HCT116 (cell line): ENCODE results near the gene PTDSS2. TPM values are rescaled to one million over a fixed set of nuclear protein-coding genes. Genes with fewer than 3 reads are reported as not detected.

ENCODE experiments used
- ATAC-seq: fragments of 200-7000 bp; cut with Tn5 transposase; 2 replicates; pipeline ENCODE4 v1.9.1; 2020; ENCODE audit warnings: mild to moderate bottlenecking, moderate library complexity
- BruUV-seq: library from RNA; stranded (reverse); fragments of 400-500 nt; replicated peaks from 2 replicates; lab custom pipeline; 2021; lab: Mats Ljungman, UMichigan
- CTCF ChIA-PET: fragments of 300-600 bp; sonication (Branson Sonifier 250); formaldehyde crosslinking; loops from one replicate; lab custom pipeline; 2021; ENCODE audit warnings: antibody characterized with exemption; lab: Charles Lee
- POLR2A ChIA-PET: fragments of 300-600, 350-600 bp; sonication (Branson Sonifier 250); formaldehyde crosslinking; loops from one replicate; lab custom pipeline; 2021; ENCODE audit warnings: antibody characterized with exemption; lab: Charles Lee
- RAD21 ChIA-PET, 2 experiments: fragments of 300-600 bp; sonication (Branson Sonifier 250); formaldehyde crosslinking; loops; one replicate each; lab custom pipeline; 2023; ENCODE audit warnings: low total read pairs in 2 of 2; ENCODE audit not compliant: uncharacterized antibody in 2 of 2, unreplicated experiment in 2 of 2, low non-redundant PET in 1 of 2; lab: Charles Lee
- DNase-seq: peaks from one replicate; pipeline ENCODE4 v3.0.0-alpha.2; 2010; ENCODE audit warnings: low read depth, low spot score
- H2AFZ ChIP-seq: fragments of 200-600 bp; shearing (Covaris generic), sonication (generic); 2 replicates; pipeline ENCODE4 v1.6.1; 2017; ENCODE audit warnings: low read depth, mixed run types, mixed read lengths, antibody characterized with exemption, low read length; ENCODE audit not compliant: poor library complexity, severe bottlenecking
- H3K27ac ChIP-seq: 2 replicates; pipeline ENCODE4 v1.5.1; 2012; ENCODE audit warnings: low read depth, low read length
- H3K27me3 ChIP-seq: fragments of 200-600 bp; sonication (generic); 2 replicates; pipeline ENCODE4 v1.6.1; 2016; ENCODE audit warnings: mixed run types, low read length, mixed read lengths; ENCODE audit not compliant: insufficient read depth
- H3K36me3 ChIP-seq, 2 experiments: fragments of 200-500 bp in 1 of 2; fragments of 200-600 bp in 1 of 2; sonication (Bioruptor generic) in 1 of 2; sonication (generic) in 1 of 2; 2 replicates each; pipeline versions ENCODE4 v1.5.1 to v1.6.1; 2014 to 2016; ENCODE audit warnings: low read length in 2 of 2, inconsistent platforms in 1 of 2, mixed read lengths in 1 of 2, mixed run types in 1 of 2; ENCODE audit not compliant: insufficient read depth in 2 of 2, control insufficient read depth in 1 of 2
- H3K4me1 ChIP-seq, 2 experiments: fragments of 200-600 bp in 1 of 2; sonication (generic) in 1 of 2; 2 replicates each; pipeline versions ENCODE4 v1.5.1 to v1.6.1; 2012 to 2017; ENCODE audit warnings: low read length in 2 of 2, inconsistent platforms in 1 of 2, mild to moderate bottlenecking in 1 of 2, mixed read lengths in 1 of 2, mixed run types in 1 of 2, moderate library complexity in 1 of 2; ENCODE audit not compliant: insufficient read depth in 2 of 2, control insufficient read depth in 1 of 2
- H3K4me2 ChIP-seq: fragments of 200-600 bp; sonication (generic); 2 replicates; pipeline ENCODE4 v1.6.1; 2017; ENCODE audit warnings: mixed run types, low read length, mixed read lengths
- H3K4me3 ChIP-seq, 2 experiments: fragments of 200-600 bp in 1 of 2; sonication (generic) in 1 of 2; replicated peaks in 1 of 2; 2 replicates each; pipeline ENCODE4 v1.5.1; 2011 to 2016; ENCODE audit warnings: low read length in 2 of 2, control low read depth in 1 of 2, low read depth in 1 of 2, mild to moderate bottlenecking in 1 of 2, mixed read lengths in 1 of 2, mixed run types in 1 of 2
- H3K79me2 ChIP-seq: fragments of 200-600 bp; sonication (generic); 2 replicates; pipeline ENCODE4 v1.6.1; 2017; ENCODE audit warnings: mild to moderate bottlenecking, mixed run types, low read length, moderate library complexity, mixed read lengths; ENCODE audit not compliant: insufficient read depth
- H3K9ac ChIP-seq: fragments of 200-600 bp; sonication (generic); 2 replicates; pipeline ENCODE4 v1.6.1; 2016; ENCODE audit warnings: low read length, mixed read lengths
- H3K9me2 ChIP-seq: fragments of 200-600 bp; sonication (generic), shearing (Covaris generic); 2 replicates; pipeline ENCODE4 v1.6.1; 2017; ENCODE audit warnings: mixed run types, mild to moderate bottlenecking, moderate library complexity; ENCODE audit not compliant: insufficient read depth
- H3K9me3 ChIP-seq, 2 experiments: fragments of 200-500 bp in 1 of 2; fragments of 200-600 bp in 1 of 2; sonication (Bioruptor generic) in 1 of 2; sonication (generic) in 1 of 2; 2 replicates each; pipeline ENCODE4 v1.6.1; 2014 to 2017; ENCODE audit warnings: low read length in 2 of 2, mixed read lengths in 2 of 2, inconsistent platforms in 1 of 2, low read depth in 1 of 2, mild to moderate bottlenecking in 1 of 2, mixed run types in 1 of 2, moderate library complexity in 1 of 2; ENCODE audit not compliant: control insufficient read depth in 1 of 2, insufficient read depth in 1 of 2
- H4K20me1 ChIP-seq: fragments of 200-600 bp; sonication (generic), shearing (Covaris generic); 2 replicates; pipeline ENCODE4 v1.6.1; 2017; ENCODE audit warnings: mixed run types, mild to moderate bottlenecking, moderate library complexity; ENCODE audit not compliant: insufficient read depth
- CBX3 ChIP-seq: IDR thresholded peaks from 2 replicates; pipeline ENCODE4 v1.6.1; 2012; ENCODE audit warnings: low read depth
- CEBPB ChIP-seq: IDR thresholded peaks from 2 replicates; pipeline ENCODE4 v1.6.1; 2012; ENCODE audit warnings: low read depth
- CTCF ChIP-seq, 3 experiments: fragments of 200-600 bp in 1 of 3; sonication (generic) in 1 of 3; IDR thresholded peaks in 2 of 3; conservative IDR thresholded peaks in 1 of 3; 2 replicates each; pipeline ENCODE4 v1.5.1; 2012 to 2017; ENCODE audit warnings: low read depth in 2 of 3, low read length in 2 of 3, antibody characterized with exemption in 1 of 3, borderline replicate concordance in 1 of 3, control low read depth in 1 of 3, mild to moderate bottlenecking in 1 of 3, mixed read lengths in 1 of 3, mixed run types in 1 of 3, moderate library complexity in 1 of 3; ENCODE audit not compliant: insufficient read depth in 1 of 3
- EGR1 ChIP-seq: IDR thresholded peaks from 2 replicates; pipeline ENCODE4 v1.6.1; 2012; ENCODE audit warnings: low read depth
- ELF1 ChIP-seq: IDR thresholded peaks from 2 replicates; pipeline ENCODE4 v1.6.1; 2012; ENCODE audit warnings: low read depth, borderline replicate concordance
- EZH2 ChIP-seq: fragments of 200-600 bp; sonication (generic); IDR thresholded peaks from 2 replicates; pipeline ENCODE4 v1.6.1; 2017; ENCODE audit warnings: antibody characterized with exemption, mixed run types
- EZH2phosphoT487 ChIP-seq: fragments of 200-600 bp; IDR thresholded peaks from 2 replicates; pipeline ENCODE4 v1.6.1; 2018; ENCODE audit warnings: antibody characterized with exemption, borderline replicate concordance
- FOSL1 ChIP-seq: IDR thresholded peaks from 2 replicates; pipeline ENCODE4 v1.6.1; 2012; ENCODE audit warnings: low read depth
- JUND ChIP-seq: IDR thresholded peaks from 2 replicates; pipeline ENCODE4 v1.6.1; 2012
- MAX ChIP-seq: IDR thresholded peaks from 2 replicates; pipeline ENCODE4 v1.6.1; 2012
- POLR2A ChIP-seq: IDR thresholded peaks from 2 replicates; pipeline ENCODE4 v1.7.0; 2011; ENCODE audit warnings: borderline replicate concordance; ENCODE audit not compliant: insufficient read depth, insufficient read length; ENCODE audit errors: extremely low read depth
- POLR2AphosphoS5 ChIP-seq: IDR thresholded peaks from 2 replicates; pipeline ENCODE4 v1.6.1; 2011; ENCODE audit warnings: mild to moderate bottlenecking, low read depth, low read length, moderate library complexity
- REST ChIP-seq: IDR thresholded peaks from 2 replicates; pipeline ENCODE4 v1.6.1; 2012; ENCODE audit warnings: low read depth
- SP1 ChIP-seq: IDR thresholded peaks from 2 replicates; pipeline ENCODE4 v1.6.1; 2012; ENCODE audit warnings: low read depth
- SRF ChIP-seq: IDR thresholded peaks from 2 replicates; pipeline ENCODE4 v1.6.1; 2012; ENCODE audit warnings: low read depth
- TCF7L2 ChIP-seq: IDR thresholded peaks from 2 replicates; pipeline ENCODE4 v1.7.0; 2011; ENCODE audit warnings: borderline replicate concordance, inconsistent platforms; ENCODE audit not compliant: insufficient read depth, insufficient read length; ENCODE audit errors: extremely low read depth
- ZFX ChIP-seq: fragments of 450-650 bp; IDR thresholded peaks from 2 replicates; pipeline ENCODE4 v1.6.1; 2017
- ZNF274 ChIP-seq: fragments of 200-500 bp; sonication (Bioruptor generic); IDR thresholded peaks from 2 replicates; pipeline ENCODE4 v1.6.1; 2014; ENCODE audit warnings: mild to moderate bottlenecking, low read depth, low read length, inconsistent platforms
- intact Hi-C: fragments of 100-400 bp; cut with micrococcal nuclease; formaldehyde crosslinking; loops from 2 replicates; pipeline ENCODE4 v1.10.0; 2022
- total RNA-seq: library from RNA; stranded (reverse); gene quantifications from one replicate; pipeline ENCODE4 v1.2.1, GENCODE V29; 2021; ENCODE audit not compliant: unreplicated experiment

Gene PTDSS2
- total RNA-seq, 1 experiment from 2014 or later, result 40.1 TPM

- no peak for TF ChIP-seq REST
- no peak for TF ChIP-seq SP1
- TF ChIP-seq, all 23 proteins: peak for 4
Measured at GRCh38 chr11:447923-448731, 2.0 kb upstream of the PTDSS2 start (continued).

- H3K79me2 ChIP-seq, result peaks cover 68% of the 10 kb centered on the region
- peaks cover 19 to 34% of the 10 kb centered on the region in 2 experiments for H3K4me1 ChIP-seq
- TF ChIP-seq EGR1 (no peak), TCF7L2 (no peak), CBX3 (no peak), POLR2AphosphoS5 (peak; percentile 17; the same call in 1 of the 2 replicates), ELF1 (no peak), EZH2 (no peak), FOSL1 (no peak), MAX (no peak), EZH2phosphoT487 (no peak), CEBPB (no peak), POLR2A (no peak), ZFX (no peak), CTCF (IDR thresholded peaks at IDR 0.05 in 2 of 3, conservative IDR thresholded peaks at IDR 0.05 in 1 of 3; ENCODE audit: borderline replicate concordance in 1 of 3, insufficient read depth in 1 of 3, low read depth in 2 of 3, low read length in 2 of 3) (peak in 1 of 3 experiments; percentile 34; a peak in 2 of 6 replicates), ZNF274 (no peak), JUND (no peak), SRF (no peak)
- peak overlapping the region; percentile 98 for H3K27ac ChIP-seq
- no peaks in the 10 kb centered on the region for H4K20me1 ChIP-seq
- ATAC-seq, result peak; percentile 22
- H3K27me3 ChIP-seq, result no peaks in the 10 kb centered on the region
- RAD21 ChIA-PET, result interaction anchor here in 1 of 2 experiments (1.2 kb wide), 1 partner anchor 9 kb away, joined by 3 read pairs; the partner anchor contains the start of gene ANO9
- H3K4me2 ChIP-seq, result peak overlapping the region; percentile 85
- H3K9ac ChIP-seq, result peak overlapping the region; percentile 88
- intact Hi-C loops, result loop anchor here (5.0 kb wide), 1 partner anchor 214 kb away; the partner anchor contains the start of genes PSMD13 and SIRT3
- BruUV-seq, result TSS peak; percentile 45
- POLR2A ChIA-PET, result interaction anchor here (0.7 to 2.4 kb wide), 2 partner anchors 36 to 44 kb away, joined by 3 to 10 read pairs; no protein-coding TSS in a partner anchor
- peak overlapping the region; percentile 82 to 86 for H3K4me3 ChIP-seq
- H3K9me3 ChIP-seq, result no peaks in the 10 kb centered on the region
- no peak overlapping the region for H2AFZ ChIP-seq
- peak; percentile 38 for DNase-seq
- CTCF ChIA-PET, result interaction anchor here (1.4 kb wide), 1 partner anchor 10 kb away, joined by 4 read pairs; no protein-coding TSS in a partner anchor
- H3K36me3 ChIP-seq, result peaks cover 11 to 26% of the 10 kb centered on the region in 2 experiments; a peak in 3 of 4 replicates
- H3K9me2 ChIP-seq, result no peaks in the 10 kb centered on the region
Measured at GRCh38 chr11:450809-451451, 851 bp downstream of the PTDSS2 start.
